ENCODE results near the gene ZDBF2.

ZDBF2 gene

GRCh38 chr2:206230060-206230762 lies 44.3 kb upstream of the ZDBF2 start (continued):
- no peak for TF ChIP-seq BCL6B (tag by site-specific recombination; IDR thresholded peaks at IDR 0.05)
- no peak for TF ChIP-seq ZNF214 (tag by site-specific recombination; IDR thresholded peaks at IDR 0.05; ENCODE audit: borderline replicate concordance)
- TF ChIP-seq PRDM1 (tag by site-specific recombination; IDR thresholded peaks at IDR 0.05): no peak
- TF ChIP-seq ZNF571 (tag by site-specific recombination; IDR thresholded peaks at IDR 0.05): no peak
- no peak for TF ChIP-seq ZBTB6 (tag by site-specific recombination; IDR thresholded peaks at IDR 0.05)
- TF ChIP-seq ZNF404 (tag by site-specific recombination; IDR thresholded peaks at IDR 0.05): no peak
- TF ChIP-seq ZNF585B (tag by site-specific recombination; IDR thresholded peaks at IDR 0.05): no peak
- no peak for TF ChIP-seq SETDB1 (IDR thresholded peaks at IDR 0.05; ENCODE audit: insufficient read length, low read length)
- no peak for TF ChIP-seq ZBTB7A (tag by site-specific recombination; IDR thresholded peaks at IDR 0.05; ENCODE audit: low read depth)
- no peak for TF ChIP-seq ZNF169 (tag by site-specific recombination; IDR thresholded peaks at IDR 0.05)
- no peak for TF ChIP-seq ZNF654 (tag by site-specific recombination; IDR thresholded peaks at IDR 0.05; ENCODE audit: low read depth)
- TF ChIP-seq ZNF792 (tag by site-specific recombination; IDR thresholded peaks at IDR 0.05): no peak
- no peak for TF ChIP-seq ZNF354C (tag by site-specific recombination; IDR thresholded peaks at IDR 0.05; ENCODE audit: borderline replicate concordance, low read depth)
- no peak for TF ChIP-seq ZNF266 (tag by site-specific recombination; IDR thresholded peaks at IDR 0.05; ENCODE audit: low read depth)
- TF ChIP-seq ZNF426 (tag by site-specific recombination; IDR thresholded peaks at IDR 0.05): no peak
- TF ChIP-seq ZNF155 (tag by site-specific recombination; IDR thresholded peaks at IDR 0.05): no peak
- TF ChIP-seq ZNF785 (tag by site-specific recombination; IDR thresholded peaks at IDR 0.05): no peak
- TF ChIP-seq ZBTB44 (tag by site-specific recombination; IDR thresholded peaks at IDR 0.05): peak; percentile 96
- no peak for TF ChIP-seq ZNF768 (tag by site-specific recombination; IDR thresholded peaks at IDR 0.05)
- no peak for TF ChIP-seq SP3 (tag by site-specific recombination; IDR thresholded peaks at IDR 0.05)
- peak; percentile 93 for TF ChIP-seq OSR2 (tag by site-specific recombination; IDR thresholded peaks at IDR 0.05)
- no peak for TF ChIP-seq ZNF16 (tag by site-specific recombination; IDR thresholded peaks at IDR 0.05; ENCODE audit: low read depth)
- no peak for TF ChIP-seq ZNF37A (tag by site-specific recombination; IDR thresholded peaks at IDR 0.05)
- TF ChIP-seq ZNF518A (tag by site-specific recombination; conservative IDR thresholded peaks at IDR 0.05; ENCODE audit: low read depth): no peak
- no peak for TF ChIP-seq ZNF791 (tag by site-specific recombination; IDR thresholded peaks at IDR 0.05)
- no peak for TF ChIP-seq ZNF548 (tag by site-specific recombination; IDR thresholded peaks at IDR 0.05)
- no peak for TF ChIP-seq BCL11B (tag by site-specific recombination; IDR thresholded peaks at IDR 0.05; ENCODE audit: low read depth)
- peak; percentile 96 for TF ChIP-seq ZNF24 (tag by site-specific recombination; IDR thresholded peaks at IDR 0.05)
- TF ChIP-seq ZNF132 (tag by site-specific recombination; IDR thresholded peaks at IDR 0.05; ENCODE audit: borderline replicate concordance): no peak
- peak; percentile 87 for TF ChIP-seq ZNF394 (tag by site-specific recombination; IDR thresholded peaks at IDR 0.05; ENCODE audit: borderline replicate concordance)
- TF ChIP-seq ZNF529 (tag by site-specific recombination; IDR thresholded peaks at IDR 0.05; ENCODE audit: insufficient replicate concordance): no peak
- TF ChIP-seq ZNF433 (tag by site-specific recombination; IDR thresholded peaks at IDR 0.05; ENCODE audit: low read depth): no peak
- TF ChIP-seq ZNF776 (tag by site-specific recombination; IDR thresholded peaks at IDR 0.05; ENCODE audit: borderline replicate concordance): no peak
